ENCODE results near the gene ABCA13. TPM values are rescaled to one million over a fixed set of nuclear protein-coding genes. Genes with fewer than 3 reads are reported as not detected.

Gene ABCA13
- total and polyA plus RNA-seq, 4 donors, result 1.2 to 23.2 (median 3.5) TPM

GRCh38 chr7:48427671-48428070, 256.4 kb downstream of the ABCA13 start:
- H3K4me3 ChIP-seq, result no peak overlapping the region
- ATAC-seq (ENCODE audit: insufficient read depth, low FRiP score) (no peak), DNase-seq (no peak)
- H3K27me3 ChIP-seq (ENCODE audit: control insufficient read depth in 3 of 3, insufficient read depth in 3 of 3, low read length in 2 of 3), result no peaks in the 10 kb centered on the region
- no peaks in the 10 kb centered on the region for H3K9me3 ChIP-seq (ENCODE audit: control insufficient read depth in 4 of 4, insufficient read depth in 3 of 4, low read length in 3 of 4)
- WGBS, 2 donors, result 86 to 88% methylated on average over 5 of the region's 5 CpGs
- H3K27ac ChIP-seq (ENCODE audit: low read depth in 1 of 2, low read length in 1 of 2), result no peak overlapping the region
- TF ChIP-seq, protein P1, sequence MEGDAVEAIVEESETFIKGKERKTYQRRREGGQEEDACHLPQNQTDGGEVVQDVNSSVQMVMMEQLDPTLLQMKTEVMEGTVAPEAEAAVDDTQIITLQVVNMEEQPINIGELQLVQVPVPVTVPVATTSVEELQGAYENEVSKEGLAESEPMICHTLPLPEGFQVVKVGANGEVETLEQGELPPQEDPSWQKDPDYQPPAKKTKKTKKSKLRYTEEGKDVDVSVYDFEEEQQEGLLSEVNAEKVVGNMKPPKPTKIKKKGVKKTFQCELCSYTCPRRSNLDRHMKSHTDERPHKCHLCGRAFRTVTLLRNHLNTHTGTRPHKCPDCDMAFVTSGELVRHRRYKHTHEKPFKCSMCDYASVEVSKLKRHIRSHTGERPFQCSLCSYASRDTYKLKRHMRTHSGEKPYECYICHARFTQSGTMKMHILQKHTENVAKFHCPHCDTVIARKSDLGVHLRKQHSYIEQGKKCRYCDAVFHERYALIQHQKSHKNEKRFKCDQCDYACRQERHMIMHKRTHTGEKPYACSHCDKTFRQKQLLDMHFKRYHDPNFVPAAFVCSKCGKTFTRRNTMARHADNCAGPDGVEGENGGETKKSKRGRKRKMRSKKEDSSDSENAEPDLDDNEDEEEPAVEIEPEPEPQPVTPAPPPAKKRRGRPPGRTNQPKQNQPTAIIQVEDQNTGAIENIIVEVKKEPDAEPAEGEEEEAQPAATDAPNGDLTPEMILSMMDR (IDR thresholded peaks at IDR 0.05; ENCODE audit: control extremely low read depth, extremely low read depth), result no peak
- no peaks in the 10 kb centered on the region for H3K36me3 ChIP-seq (ENCODE audit: control insufficient read depth in 4 of 4, insufficient read depth in 4 of 4, low read length in 4 of 4)
- no peaks in the 10 kb centered on the region for H3K4me1 ChIP-seq (ENCODE audit: control insufficient read depth in 5 of 5, insufficient read depth in 5 of 5, low read length in 5 of 5)
- H3K9ac ChIP-seq (ENCODE audit: insufficient read depth in 1 of 2, low read length in 2 of 2), result no peak overlapping the region

- Histone ChIP-seq H3K4me1 (ENCODE audit: control insufficient read depth in 5 of 5, insufficient read depth in 5 of 5, low read length in 5 of 5) (no peaks in the 10 kb centered on the region), H3K4me3 (no peak overlapping the region), H3K9me3 (ENCODE audit: control insufficient read depth in 4 of 4, insufficient read depth in 3 of 4, low read length in 3 of 4) (no peaks in the 10 kb centered on the region), H3K27ac (ENCODE audit: low read depth in 1 of 2, low read length in 1 of 2) (no peak overlapping the region), H3K27me3 (ENCODE audit: control insufficient read depth in 3 of 3, insufficient read depth in 3 of 3, low read length in 2 of 3) (no peaks in the 10 kb centered on the region), H3K9ac (ENCODE audit: insufficient read depth in 1 of 2, low read length in 2 of 2) (no peak overlapping the region), H3K36me3 (ENCODE audit: control insufficient read depth in 4 of 4, insufficient read depth in 4 of 4, low read length in 4 of 4) (no peaks in the 10 kb centered on the region)
- ATAC-seq (ENCODE audit: insufficient read depth, low FRiP score) (no peak), DNase-seq (no peak)
- TF ChIP-seq, protein P1 (IDR thresholded peaks at IDR 0.05; ENCODE audit: control extremely low read depth, extremely low read depth), result no peak
- 79 to 88% methylated on average over 3 of the region's 3 CpGs for WGBS, 2 donors
These were observed 256.9 kb downstream of the ABCA13 start for GRCh38 chr7:48428091-48428684.

DNA sequence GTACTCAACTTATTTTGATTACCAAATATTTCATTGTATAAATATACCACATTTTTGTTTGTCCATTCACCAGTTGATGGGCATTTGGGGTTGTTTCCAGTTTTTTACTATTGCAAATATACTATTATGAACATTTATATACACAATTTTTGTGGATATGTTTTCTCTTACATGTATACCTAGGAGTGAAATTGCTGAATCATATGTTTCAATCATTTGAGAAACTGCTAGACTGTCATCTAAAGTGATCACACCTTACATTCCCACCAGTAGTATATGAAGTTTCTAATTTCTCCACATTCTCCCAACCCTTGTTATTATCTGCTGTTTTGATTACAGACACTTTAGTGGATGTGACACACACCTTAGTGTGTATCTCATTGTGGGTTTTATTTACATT, 257.9 kb downstream of the ABCA13 start:
- H3K9ac ChIP-seq (ENCODE audit: insufficient read depth in 1 of 2, low read length in 2 of 2), result no peak overlapping the region
- H3K27ac ChIP-seq (ENCODE audit: low read depth in 1 of 2, low read length in 1 of 2), result no peak overlapping the region
- no peaks in the 10 kb centered on the region for H3K4me1 ChIP-seq (ENCODE audit: control insufficient read depth in 5 of 5, insufficient read depth in 5 of 5, low read length in 5 of 5)
- TF ChIP-seq, protein P1 (IDR thresholded peaks at IDR 0.05; ENCODE audit: control extremely low read depth, extremely low read depth), result no peak
- H3K36me3 ChIP-seq (ENCODE audit: control insufficient read depth in 4 of 4, insufficient read depth in 4 of 4, low read length in 4 of 4), result no peaks in the 10 kb centered on the region
- H3K9me3 ChIP-seq (ENCODE audit: control insufficient read depth in 4 of 4, insufficient read depth in 3 of 4, low read length in 3 of 4), result no peaks in the 10 kb centered on the region
- DNase-seq (no peak), ATAC-seq (ENCODE audit: insufficient read depth, low FRiP score) (no peak)
- H3K27me3 ChIP-seq (ENCODE audit: control insufficient read depth in 3 of 3, insufficient read depth in 3 of 3, low read length in 2 of 3), result no peaks in the 10 kb centered on the region
- no peak overlapping the region for H3K4me3 ChIP-seq

GRCh38 chr7:48438206-48438605, 266.9 kb downstream of the ABCA13 start:
- no peak overlapping the region for H3K9ac ChIP-seq (ENCODE audit: insufficient read depth in 1 of 2, low read length in 2 of 2)
- H3K36me3 ChIP-seq (ENCODE audit: control insufficient read depth in 4 of 4, insufficient read depth in 4 of 4, low read length in 4 of 4), result no peaks in the 10 kb centered on the region
- H3K9me3 ChIP-seq (ENCODE audit: control insufficient read depth in 4 of 4, insufficient read depth in 3 of 4, low read length in 3 of 4), result peaks cover 0 to 1% (median 0%) of the 10 kb centered on the region in 4 donors
- ATAC-seq (ENCODE audit: insufficient read depth, low FRiP score), result no peak
- WGBS, 2 donors, result 24 to 58% methylated on average over 1 of the region's 1 CpG
- no peaks in the 10 kb centered on the region for H3K4me1 ChIP-seq (ENCODE audit: control insufficient read depth in 5 of 5, insufficient read depth in 5 of 5, low read length in 5 of 5)
- DNase-seq, result peak in 2 of 3 donors; percentile 44 to 47
- no peaks in the 10 kb centered on the region for H3K27me3 ChIP-seq (ENCODE audit: control insufficient read depth in 3 of 3, insufficient read depth in 3 of 3, low read length in 2 of 3)
- H3K4me3 ChIP-seq, result no peak overlapping the region
- TF ChIP-seq, protein P1 (IDR thresholded peaks at IDR 0.05; ENCODE audit: control extremely low read depth, extremely low read depth), result no peak
- no peak overlapping the region for H3K27ac ChIP-seq (ENCODE audit: low read depth in 1 of 2, low read length in 1 of 2)

Data from lung (tissue), 12 donors.